SK-N-MC (cell line): ENCODE results near the gene KLF1.

Experiments
- EZH2 ChIP-seq: fragments of 200-600 bp; sonication (generic); IDR thresholded peaks from one replicate; pipeline ENCODE4 v1.6.1; 2017; ENCODE audit warnings: antibody characterized with exemption
- FOXP2 ChIP-seq: optimal IDR thresholded peaks from 2 replicates; pipeline ENCODE3; 2011; ENCODE audit warnings: mild to moderate bottlenecking, moderate library complexity; ENCODE audit not compliant: insufficient read depth; ENCODE audit errors: extremely low read length, control extremely low read depth
- POLR2AphosphoS5 ChIP-seq: IDR thresholded peaks from 2 replicates; pipeline ENCODE4 v1.6.1; 2012; ENCODE audit warnings: mild to moderate bottlenecking, low read depth, low read length, borderline replicate concordance

GRCh38 chr19:12836529-12836863, 50.5 kb downstream of the KLF1 start:
- no peak for TF ChIP-seq POLR2AphosphoS5
- no peak for TF ChIP-seq EZH2
- TF ChIP-seq FOXP2, result no peak
